ENCODE data around the gene UBFD1. TPM values are rescaled to one million over a fixed set of nuclear protein-coding genes. Genes with fewer than 3 reads are reported as not detected.
A peak's percentile ranks its signal among the peaks of the same experiment; 100 is the strongest.

UBFD1 gene, protein sequence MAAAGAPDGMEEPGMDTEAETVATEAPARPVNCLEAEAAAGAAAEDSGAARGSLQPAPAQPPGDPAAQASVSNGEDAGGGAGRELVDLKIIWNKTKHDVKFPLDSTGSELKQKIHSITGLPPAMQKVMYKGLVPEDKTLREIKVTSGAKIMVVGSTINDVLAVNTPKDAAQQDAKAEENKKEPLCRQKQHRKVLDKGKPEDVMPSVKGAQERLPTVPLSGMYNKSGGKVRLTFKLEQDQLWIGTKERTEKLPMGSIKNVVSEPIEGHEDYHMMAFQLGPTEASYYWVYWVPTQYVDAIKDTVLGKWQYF
- total RNA-seq (100 to 1,000 TPM; 269 to 275 TPM), polyA plus RNA-seq (ENCODE audit: insufficient read depth, low read depth, low replicate concordance) (76.8 TPM)
- long read RNA-seq, donor 1, full-length matches to known transcripts = 15 of 72 reads
- long read RNA-seq, donor 1, partial matches to known transcripts = 57 of 72 reads
- long read RNA-seq, donor 1, other reads (novel, unspliced or antisense) = 0 of 72 reads
- long read RNA-seq, donor 2, full-length matches to known transcripts = 15 of 15 reads
- long read RNA-seq, donor 2, partial matches to known transcripts = 0 of 15 reads
- long read RNA-seq, donor 2, other reads (novel, unspliced or antisense) = 0 of 15 reads

DNA sequence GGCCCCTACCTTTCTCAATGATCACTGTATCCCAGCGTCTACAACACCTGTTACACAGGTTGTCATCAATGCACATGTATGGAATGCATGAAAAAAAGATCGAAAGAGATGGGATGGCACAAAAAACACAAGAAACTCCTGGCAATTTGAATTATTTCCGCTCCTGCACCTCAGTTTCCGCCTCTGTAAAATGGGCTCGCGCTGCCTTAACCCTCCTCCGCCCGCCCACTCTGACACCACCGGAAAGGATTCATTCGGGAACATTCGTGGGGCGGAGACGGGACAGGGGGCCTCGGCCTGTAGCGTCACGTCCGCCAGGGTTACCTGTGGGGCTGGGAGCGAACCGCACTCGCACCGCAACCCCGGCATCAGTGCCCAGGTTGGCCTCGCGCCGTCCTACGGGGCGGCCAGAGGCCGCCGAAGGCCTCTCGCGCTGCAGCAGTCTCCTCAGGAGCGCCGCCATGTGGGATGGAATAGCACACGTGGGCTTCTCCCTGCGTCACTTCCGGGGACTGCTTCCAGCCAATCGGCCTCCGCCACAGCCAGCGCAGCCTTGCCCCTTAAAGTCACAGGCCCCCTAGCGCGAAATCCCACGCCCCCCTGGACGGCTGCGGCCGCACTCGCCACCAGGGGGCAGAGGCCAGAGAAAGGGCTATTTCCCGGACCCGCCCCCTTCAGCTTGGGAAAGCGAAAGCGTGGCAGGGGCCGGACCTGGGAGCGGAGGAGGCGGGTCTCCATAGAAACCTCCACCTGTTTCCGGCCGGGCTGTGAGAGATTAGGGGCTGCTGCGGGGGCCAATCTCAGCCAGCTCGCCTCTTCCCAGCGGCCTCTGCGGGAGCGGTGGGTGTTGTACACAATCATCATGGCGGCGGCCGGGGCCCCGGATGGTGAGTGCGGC is at the start of gene UBFD1, which contains the start of gene EARS2:
Gene UBFD1 (plus strand): TSS at position 847 of the 898 bp plus-strand sequence. CDS start 16 bp downstream, at position 863.
Gene EARS2 (minus strand): TSS at position 470 of the 898 bp plus-strand sequence. CDS start 7 bp downstream, at position 463.
- Histone ChIP-seq H3K27me3 (no peaks in the 10 kb centered on the region), H3K4me1 (peaks cover 26% of the 10 kb centered on the region), H3K4me3 (peak within 1 kb of the TSS; percentile 91 to 94), H3K36me3 (ENCODE audit: low read depth, missing control alignments) (no peaks in the 10 kb centered on the region), H3K9me3 (no peaks in the 10 kb centered on the region), H3K27ac (peak within 1 kb of the TSS; percentile 87 to 96)
- peak; percentile 92 to 100 (median 100) for TF ChIP-seq CTCF (IDR thresholded peaks at IDR 0.05)
- TF ChIP-seq POLR2A (IDR thresholded peaks at IDR 0.05) = no peak
- DNase-seq = peak; percentile 99
- WGBS, 2 donors = 1 to 2% methylated on average over 30 to 60 of the region's 65 CpGs
- intact Hi-C loops (cut with DNase I; ENCODE audit: low total_unique reads) = loop anchor here (2.0 kb wide), 1 partner anchor 40 kb away; the partner anchor contains the start of gene NDUFAB1

- no peak overlapping the region for H3K27ac ChIP-seq
- WGBS, 2 donors = 10% methylated on average over 28 of the region's 28 CpGs
- H3K36me3 ChIP-seq (ENCODE audit: low read depth, missing control alignments) = no peaks in the 10 kb centered on the region
- H3K4me3 ChIP-seq = peak overlapping the region; percentile 71 to 97
- no peaks in the 10 kb centered on the region for H3K27me3 ChIP-seq
- no peak for TF ChIP-seq POLR2A (IDR thresholded peaks at IDR 0.05)
- no peak for TF ChIP-seq CTCF (IDR thresholded peaks at IDR 0.05)
- intact Hi-C loops (cut with DNase I; ENCODE audit: low total_unique reads) = no loop called here
- H3K4me1 ChIP-seq = peaks cover 19% of the 10 kb centered on the region
- peak; percentile 20 for DNase-seq
- no peaks in the 10 kb centered on the region for H3K9me3 ChIP-seq
Observed at GRCh38 chr16:23508589-23509440, 48.7 kb upstream of the UBFD1 start.

- Histone ChIP-seq H3K27ac (peak overlapping the region in 1 of 2 donors; percentile 87), H3K4me3 (peak overlapping the region; percentile 71 to 97), H3K9me3 (no peaks in the 10 kb centered on the region), H3K27me3 (no peaks in the 10 kb centered on the region), H3K36me3 (ENCODE audit: low read depth, missing control alignments) (no peaks in the 10 kb centered on the region), H3K4me1 (peaks cover 19% of the 10 kb centered on the region)
- no peak for DNase-seq
- TF ChIP-seq CTCF (IDR thresholded peaks at IDR 0.05) (no peak), POLR2A (IDR thresholded peaks at IDR 0.05) (no peak)
- intact Hi-C loops (cut with DNase I; ENCODE audit: low total_unique reads) = no loop called here
- WGBS, 2 donors = 3% methylated on average over 5 of the region's 5 CpGs
Observed at GRCh38 chr16:23509441-23509754, 48.1 kb upstream of the UBFD1 start.

DNA sequence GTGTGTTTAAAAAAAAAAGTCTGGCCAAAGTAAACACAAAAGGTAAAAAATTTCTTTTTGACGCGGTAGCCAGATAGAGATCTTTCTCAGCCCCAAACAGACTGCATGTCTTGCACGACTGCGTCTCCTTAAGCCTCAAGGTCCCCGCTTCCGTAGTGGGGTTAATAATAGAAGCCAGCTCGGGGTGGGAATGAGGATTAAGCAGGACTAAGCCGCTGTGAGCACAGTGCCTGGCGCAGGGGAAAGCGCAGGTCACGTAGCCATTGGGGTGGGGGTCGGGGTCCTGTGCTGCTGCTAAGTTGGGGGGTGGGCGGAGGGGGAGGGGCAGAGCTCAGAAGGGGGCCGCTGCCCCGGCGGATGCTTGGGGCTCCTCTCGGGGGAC is 47.8 kb upstream of the UBFD1 start:
- DNase-seq = peak; percentile 50
- 0 to 1% methylated on average over 8 to 15 of the region's 17 CpGs for WGBS, 2 donors
- Histone ChIP-seq H3K4me1 (peaks cover 19% of the 10 kb centered on the region), H3K36me3 (ENCODE audit: low read depth, missing control alignments) (no peaks in the 10 kb centered on the region), H3K27me3 (no peaks in the 10 kb centered on the region), H3K9me3 (no peaks in the 10 kb centered on the region), H3K27ac (peak overlapping the region; percentile 31 to 87), H3K4me3 (peak overlapping the region; percentile 71 to 97)
- TF ChIP-seq CTCF (IDR thresholded peaks at IDR 0.05) (no peak), POLR2A (IDR thresholded peaks at IDR 0.05) (no peak)
- intact Hi-C loops (cut with DNase I; ENCODE audit: low total_unique reads) = no loop called here
